ENCODE data around the gene RHCG. TPM values are rescaled to one million over a fixed set of nuclear protein-coding genes. Genes with fewer than 3 reads are reported as not detected.

RHCG gene
- total RNA-seq, 4 donors from 2014 or later, result 4.8 TPM; not detected in 3

GRCh38 chr15:89515477-89515876 lies 19.1 kb upstream of the RHCG start:
- TF ChIP-seq EP300 (IDR thresholded peaks at IDR 0.05), result no peak
- 59 to 77% methylated on average over 4 of the region's 4 CpGs for WGBS, 2 donors
- DNase-seq (ENCODE audit: low spot score in 2 of 2), result no peak
- Histone ChIP-seq H3K27me3 (peaks cover 0 to 6% of the 10 kb centered on the region in 2 donors), H3K4me3 (no peak overlapping the region), H3K36me3 (no peaks in the 10 kb centered on the region), H3K27ac (no peak overlapping the region), H3K4me1 (no peaks in the 10 kb centered on the region), H3K9me3 (peaks cover 0 to 10% (median 0%) of the 10 kb centered on the region in 4 donors)

- DNase-seq (ENCODE audit: low spot score in 2 of 2), result no peak
- no peaks in the 10 kb centered on the region for H3K36me3 ChIP-seq
- H3K27ac ChIP-seq, result no peak overlapping the region
- WGBS, 2 donors, result 69 to 72% methylated on average over 6 of the region's 6 CpGs
- H3K27me3 ChIP-seq, result peaks cover 0 to 6% of the 10 kb centered on the region in 2 donors
- TF ChIP-seq CTCF (IDR thresholded peaks at IDR 0.05), result no peak
- TF ChIP-seq POLR2A (IDR thresholded peaks at IDR 0.05), result no peak
- TF ChIP-seq EP300 (IDR thresholded peaks at IDR 0.05), result no peak
- no peaks in the 10 kb centered on the region for H3K4me1 ChIP-seq
- H3K9me3 ChIP-seq, result peaks cover 0 to 10% (median 0%) of the 10 kb centered on the region in 4 donors
- H3K4me3 ChIP-seq, result no peak overlapping the region
Observed at GRCh38 chr15:89514596-89515406, 18.4 kb upstream of the RHCG start.

- H3K9me3 ChIP-seq, result peaks cover 0 to 10% (median 0%) of the 10 kb centered on the region in 4 donors
- peaks cover 0 to 6% of the 10 kb centered on the region in 2 donors for H3K27me3 ChIP-seq
- no peaks in the 10 kb centered on the region for H3K36me3 ChIP-seq
- 86 to 88% methylated on average over 7 of the region's 7 CpGs for WGBS, 2 donors
- DNase-seq (ENCODE audit: low spot score in 2 of 2), result no peak
- no peak overlapping the region for H3K27ac ChIP-seq
- no peak overlapping the region for H3K4me3 ChIP-seq
- no peak for TF ChIP-seq CTCF (IDR thresholded peaks at IDR 0.05)
- TF ChIP-seq POLR2A (IDR thresholded peaks at IDR 0.05), result no peak
- TF ChIP-seq EP300 (IDR thresholded peaks at IDR 0.05), result no peak
- H3K4me1 ChIP-seq, result no peaks in the 10 kb centered on the region
Observed at GRCh38 chr15:89514186-89514585, 17.8 kb upstream of the RHCG start.

- no peak for DNase-seq (ENCODE audit: low spot score in 2 of 2)
- peaks cover 0 to 6% of the 10 kb centered on the region in 2 donors for H3K27me3 ChIP-seq
- H3K4me1 ChIP-seq, result no peaks in the 10 kb centered on the region
- 72 to 89% methylated on average over 3 of the region's 3 CpGs for WGBS, 2 donors
- no peak for TF ChIP-seq EP300 (IDR thresholded peaks at IDR 0.05)
- TF ChIP-seq POLR2A (IDR thresholded peaks at IDR 0.05), result no peak
- no peak for TF ChIP-seq CTCF (IDR thresholded peaks at IDR 0.05)
- no peak overlapping the region for H3K27ac ChIP-seq
- H3K9me3 ChIP-seq, result peaks cover 0 to 5% (median 0%) of the 10 kb centered on the region in 4 donors
- H3K4me3 ChIP-seq, result no peak overlapping the region
- no peaks in the 10 kb centered on the region for H3K36me3 ChIP-seq
Observed at GRCh38 chr15:89513284-89513683, 16.9 kb upstream of the RHCG start.

GRCh38 chr15:89512631-89513030 lies 16.2 kb upstream of the RHCG start:
- WGBS, 2 donors, result 54 to 64% methylated on average over 4 of the region's 4 CpGs
- no peak for DNase-seq (ENCODE audit: low spot score in 2 of 2)
- TF ChIP-seq CTCF (IDR thresholded peaks at IDR 0.05) (no peak), POLR2A (IDR thresholded peaks at IDR 0.05) (no peak), EP300 (IDR thresholded peaks at IDR 0.05) (no peak)

More at GRCh38 chr15:89512631-89513030, 16.2 kb upstream of the RHCG start:
- Histone ChIP-seq H3K27ac (no peak overlapping the region), H3K9me3 (no peaks in the 10 kb centered on the region), H3K4me3 (no peak overlapping the region), H3K36me3 (no peaks in the 10 kb centered on the region), H3K4me1 (no peaks in the 10 kb centered on the region), H3K27me3 (peaks cover 0 to 6% of the 10 kb centered on the region in 2 donors)

All from tibial nerve (tissue), 4 donors.